Activated CD8-positive, alpha-beta memory T cell treated with anti-CD3 and anti-CD28 coated beads, Interleukin-2, amount 10 ng/mL, durations not matched to agents 7 days and 5 days (primary cell): ENCODE measurements around the gene LBX2. TPM values are rescaled to one million over a fixed set of nuclear protein-coding genes. Genes with fewer than 3 reads are reported as not detected.
"Not testable (repeated sequence)": the region's sequence is repeated elsewhere in the genome, so short reads cannot be mapped to it uniquely, and the experiment has no call there.

Experiments used
- ATAC-seq: fragments of 150-1000 bp; cut with Tn5 transposase; one replicate; pipeline ENCODE4 v1.10.0; 2021; ENCODE audit warnings: moderate library complexity
- CTCF ChIA-PET: fragments of 350-600 bp; sonication (Branson Sonifier 250); formaldehyde crosslinking; loops from one replicate; lab custom pipeline; 2021; ENCODE audit warnings: antibody characterized with exemption; lab: Charles Lee
- DNase-seq: peaks from one replicate; pipeline ENCODE4 v3.0.0-alpha.2; 2020
- H3K27ac Mint-ChIP-seq: one replicate; pipeline ENCODE4 v1.8.0; 2021; ENCODE audit warnings: mild to moderate bottlenecking, mixed read lengths
- H3K27me3 Mint-ChIP-seq: one replicate; pipeline ENCODE4 v1.8.0; 2021; ENCODE audit warnings: mixed read lengths
- H3K36me3 Mint-ChIP-seq: one replicate; pipeline ENCODE4 v1.8.0; 2021; ENCODE audit warnings: mild to moderate bottlenecking, mixed read lengths
- H3K4me1 Mint-ChIP-seq: one replicate; pipeline ENCODE4 v1.8.0; 2021; ENCODE audit warnings: mixed read lengths
- H3K4me3 Mint-ChIP-seq: one replicate; pipeline ENCODE4 v1.8.0; 2021; ENCODE audit warnings: mild to moderate bottlenecking, moderate library complexity, mixed read lengths
- H3K9me3 Mint-ChIP-seq: one replicate; pipeline ENCODE4 v1.8.0; 2022; ENCODE audit warnings: low read depth, mixed read lengths
- total RNA-seq, 2 experiments: library from RNA; stranded (reverse); gene quantifications; one replicate each; pipeline ENCODE4 v1.2.3, GENCODE V29; 2021

The LBX2 gene
- total RNA-seq, 2 experiments from 2014 or later, result 1.3 to 2.4 TPM

GRCh38 chr2:74482801-74483674 lies 16.4 kb downstream of the LBX2 start, which contains the start of the genes CCDC142 and TTC31:
CCDC142 (minus strand) TSS chr2:74482998; CDS start chr2:74482837, 161 bp downstream.
TTC31 (plus strand) TSS chr2:74483081; CDS start chr2:74483096, 15 bp downstream.
- Mint-ChIP-seq H3K4me3 (peak within 1 kb of the TSS; percentile 97), H3K36me3 (peaks cover 28% of the 10 kb centered on the region), H3K9me3 (no peaks in the 10 kb centered on the region), H3K4me1 (peaks cover 44% of the 10 kb centered on the region), H3K27me3 (no peaks in the 10 kb centered on the region), H3K27ac (peak within 1 kb of the TSS; percentile 100)
- ATAC-seq, result peak; percentile 95
- DNase-seq, result peak; percentile 97
- CTCF ChIA-PET, result interaction anchor here (0.6 to 5.2 kb wide), 33 partner anchors 9 to 233 kb away, joined by 3 to 79 read pairs (median 6); partner anchors contain the start of genes AUP1, DQX1, HTRA2 and INO80B

- peak; percentile 77 for DNase-seq
- peaks cover 48% of the 10 kb centered on the region for H3K4me1 Mint-ChIP-seq
- peak overlapping the region; percentile 97 for H3K4me3 Mint-ChIP-seq
- H3K27ac Mint-ChIP-seq, result peak overlapping the region; percentile 100
- no peaks in the 10 kb centered on the region for H3K27me3 Mint-ChIP-seq
- peak; percentile 52 for ATAC-seq
- H3K9me3 Mint-ChIP-seq, result no peaks in the 10 kb centered on the region
- peaks cover 33% of the 10 kb centered on the region for H3K36me3 Mint-ChIP-seq
- CTCF ChIA-PET, result interaction anchor here (0.8 to 5.2 kb wide), 28 partner anchors 9 to 232 kb away, joined by 3 to 79 read pairs (median 6); partner anchors contain the start of genes AUP1, DQX1, HTRA2 and INO80B
Observed at GRCh38 chr2:74481961-74482800, 17.2 kb downstream of the LBX2 start.

DNA sequence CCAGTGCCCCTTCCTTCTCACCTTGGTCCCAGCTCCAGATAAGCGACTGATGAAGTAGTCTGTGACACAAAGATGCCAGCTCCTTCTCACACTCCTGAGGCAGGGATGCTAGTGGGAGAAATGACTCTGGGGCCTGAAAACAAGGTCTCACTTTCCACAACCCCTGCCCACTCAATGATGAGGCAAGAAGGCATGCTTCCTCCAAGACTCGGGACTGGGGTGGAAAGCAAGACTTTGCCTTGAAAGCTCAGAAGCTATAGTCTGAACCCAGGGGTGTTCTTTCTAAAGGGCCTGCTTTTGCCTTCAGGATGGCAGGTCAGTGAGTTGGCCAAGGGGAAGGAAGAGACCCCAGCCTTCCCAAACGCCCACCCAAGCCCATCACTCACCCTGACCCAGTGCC lies 18.0 kb downstream of the LBX2 start:
- no peaks in the 10 kb centered on the region for H3K9me3 Mint-ChIP-seq
- peaks cover 31% of the 10 kb centered on the region for H3K36me3 Mint-ChIP-seq
- no peaks in the 10 kb centered on the region for H3K27me3 Mint-ChIP-seq
- H3K4me1 Mint-ChIP-seq, result peaks cover 45% of the 10 kb centered on the region
- no peak for ATAC-seq
- H3K27ac Mint-ChIP-seq, result peak overlapping the region; percentile 15
- CTCF ChIA-PET, result interaction anchor here (0.9 to 5.2 kb wide), 15 partner anchors 8 to 146 kb away, joined by 3 to 79 read pairs (median 19); partner anchors contain the start of genes AUP1, HTRA2, INO80B and MOGS
- no peak for DNase-seq
- H3K4me3 Mint-ChIP-seq, result peak overlapping the region; percentile 97

DNA sequence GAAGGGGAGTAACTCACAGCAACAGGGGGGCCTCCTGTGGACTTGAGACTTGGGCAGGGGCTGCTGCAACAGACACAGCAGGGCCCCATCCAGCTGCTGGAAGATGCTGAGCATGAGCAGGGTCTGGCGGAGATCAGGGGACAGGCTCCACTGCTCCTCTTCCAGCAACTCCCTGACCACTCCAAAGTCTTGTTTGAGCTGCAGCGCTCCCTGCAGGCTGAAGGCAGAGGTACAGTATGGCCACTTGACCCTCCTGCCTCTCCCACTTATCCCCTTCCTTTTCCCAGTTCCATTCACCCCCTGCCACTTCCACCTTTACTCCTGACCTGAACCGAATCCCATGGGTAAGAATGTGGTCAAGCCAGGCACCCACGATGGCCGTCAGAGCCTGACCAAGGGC lies 24.5 kb downstream of the LBX2 start:
- CTCF ChIA-PET, result interaction anchor here (0.9 to 5.5 kb wide), 7 partner anchors 8 to 225 kb away, joined by 3 to 58 read pairs (median 4); partner anchors contain the start of genes INO80B and WBP1
- Mint-ChIP-seq H3K27ac (no peak overlapping the region), H3K4me1 (peaks cover 39% of the 10 kb centered on the region), H3K36me3 (peaks cover 39% of the 10 kb centered on the region), H3K4me3 (no peak overlapping the region), H3K27me3 (no peaks in the 10 kb centered on the region), H3K9me3 (no peaks in the 10 kb centered on the region)
- no peak for DNase-seq
- no peak for ATAC-seq

- H3K4me3 Mint-ChIP-seq, result no peak overlapping the region
- CTCF ChIA-PET, result interaction anchor here (0.9 to 5.5 kb wide), 4 partner anchors 7 to 225 kb away, joined by 3 to 58 read pairs (median 12); partner anchors contain the start of genes CCDC142, INO80B, TTC31 and WBP1
- ATAC-seq, result no peak
- H3K27me3 Mint-ChIP-seq, result no peaks in the 10 kb centered on the region
- H3K27ac Mint-ChIP-seq, result no peak overlapping the region
- H3K36me3 Mint-ChIP-seq, result peaks cover 38% of the 10 kb centered on the region
- no peaks in the 10 kb centered on the region for H3K9me3 Mint-ChIP-seq
- DNase-seq, result no peak
- H3K4me1 Mint-ChIP-seq, result peaks cover 39% of the 10 kb centered on the region
Observed at GRCh38 chr2:74474481-74474880, 24.9 kb downstream of the LBX2 start.

DNA sequence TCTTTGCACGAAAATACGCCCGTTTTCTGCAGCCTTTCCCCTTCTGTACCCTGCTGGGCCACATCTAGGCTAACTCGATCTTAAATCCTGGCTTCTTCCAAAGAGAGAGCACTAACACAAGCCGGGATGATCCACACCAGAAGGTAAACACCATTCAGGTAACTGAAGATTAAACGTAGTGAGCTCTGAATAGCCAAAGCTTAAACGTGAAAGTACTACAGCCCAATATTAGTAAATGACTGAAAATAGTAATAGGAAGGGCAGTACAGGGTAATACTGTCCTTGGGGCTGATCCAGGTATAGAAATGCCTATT lies 26.5 kb downstream of the LBX2 start:
- ATAC-seq, result peak; percentile 0

GRCh38 chr2:74472086-74472944 lies 27.1 kb downstream of the LBX2 start, which contains the start of gene MRPL53:
MRPL53 (minus strand) TSS chr2:74472680; CDS start chr2:74472660, 20 bp downstream.
- H3K9me3 Mint-ChIP-seq, result no peaks in the 10 kb centered on the region
- peak within 1 kb of the TSS; percentile 94 for H3K4me3 Mint-ChIP-seq
- DNase-seq, result peak; percentile 97
- peak; percentile 93 for ATAC-seq
- CTCF ChIA-PET, result interaction anchor here (0.7 to 5.5 kb wide), 13 partner anchors 10 to 115 kb away, joined by 3 to 58 read pairs (median 4); partner anchors contain the start of genes C2orf81, CCDC142, INO80B and LBX2
- H3K27me3 Mint-ChIP-seq, result no peaks in the 10 kb centered on the region
- peaks cover 31% of the 10 kb centered on the region for H3K4me1 Mint-ChIP-seq
- peak within 1 kb of the TSS; percentile 95 for H3K27ac Mint-ChIP-seq
- H3K36me3 Mint-ChIP-seq, result peaks cover 31% of the 10 kb centered on the region

More for the DNA sequence above, 26.5 kb downstream of the LBX2 start:
- peaks cover 34% of the 10 kb centered on the region for H3K36me3 Mint-ChIP-seq
- CTCF ChIA-PET, result interaction anchor here (0.7 to 5.5 kb wide), 12 partner anchors 9 to 115 kb away, joined by 3 to 58 read pairs (median 4); partner anchors contain the start of genes C2orf81, CCDC142, INO80B and LBX2
- H3K4me3 Mint-ChIP-seq, result peak overlapping the region; percentile 94
- DNase-seq, result no peak
- H3K27ac Mint-ChIP-seq, result peak overlapping the region; percentile 95
- no peaks in the 10 kb centered on the region for H3K27me3 Mint-ChIP-seq
- peaks cover 35% of the 10 kb centered on the region for H3K4me1 Mint-ChIP-seq
- H3K9me3 Mint-ChIP-seq, result no peaks in the 10 kb centered on the region

DNA sequence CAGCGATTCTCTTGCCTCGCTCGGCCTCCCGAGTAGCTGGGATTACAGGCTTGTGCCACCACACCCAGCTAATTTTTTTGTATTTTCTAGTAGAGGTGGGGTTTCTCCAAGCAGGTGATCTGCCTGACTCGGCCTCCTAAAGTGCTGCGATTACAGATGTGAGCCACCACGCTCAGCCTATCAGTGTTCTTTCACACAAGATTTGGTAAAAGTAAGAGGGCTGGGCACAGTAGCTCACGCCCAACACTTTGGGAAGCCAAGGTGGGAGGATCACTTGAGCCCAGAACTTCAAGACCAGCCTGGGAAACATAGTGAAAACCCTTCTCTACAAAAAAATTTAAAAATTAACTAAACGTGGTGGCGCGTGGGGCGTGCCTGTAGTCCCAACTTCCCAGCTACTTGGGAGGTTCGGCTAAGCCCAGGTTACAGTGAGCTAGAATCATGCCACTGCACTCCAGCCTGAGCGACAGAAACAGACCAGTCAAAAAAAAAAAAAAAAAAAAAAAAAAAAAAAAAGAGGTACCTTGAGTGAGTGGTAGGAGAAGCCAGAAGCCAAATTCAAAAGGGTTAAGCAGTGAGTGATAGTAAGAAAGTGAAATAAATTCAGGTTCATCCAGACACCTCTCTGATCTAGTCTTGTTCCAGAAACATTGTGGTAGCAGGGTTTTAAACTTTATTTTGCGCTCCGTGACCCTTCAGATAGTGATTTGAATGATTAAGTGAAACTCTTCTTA lies 27.9 kb downstream of the LBX2 start:
- CTCF ChIA-PET, result interaction anchor here (0.8 to 5.5 kb wide), 5 partner anchors 9 to 50 kb away, joined by 3 to 58 read pairs (median 3); partner anchors contain the start of genes C2orf81, CCDC142, INO80B and TTC31
- peaks cover 31% of the 10 kb centered on the region for H3K4me1 Mint-ChIP-seq
- H3K27me3 Mint-ChIP-seq, result no peaks in the 10 kb centered on the region
- no peak for ATAC-seq
- H3K4me3 Mint-ChIP-seq, result peak overlapping the region; percentile 94
- H3K27ac Mint-ChIP-seq, result peak overlapping the region; percentile 95
- peaks cover 28% of the 10 kb centered on the region for H3K36me3 Mint-ChIP-seq
- no peaks in the 10 kb centered on the region for H3K9me3 Mint-ChIP-seq
- no peak for DNase-seq

DNA sequence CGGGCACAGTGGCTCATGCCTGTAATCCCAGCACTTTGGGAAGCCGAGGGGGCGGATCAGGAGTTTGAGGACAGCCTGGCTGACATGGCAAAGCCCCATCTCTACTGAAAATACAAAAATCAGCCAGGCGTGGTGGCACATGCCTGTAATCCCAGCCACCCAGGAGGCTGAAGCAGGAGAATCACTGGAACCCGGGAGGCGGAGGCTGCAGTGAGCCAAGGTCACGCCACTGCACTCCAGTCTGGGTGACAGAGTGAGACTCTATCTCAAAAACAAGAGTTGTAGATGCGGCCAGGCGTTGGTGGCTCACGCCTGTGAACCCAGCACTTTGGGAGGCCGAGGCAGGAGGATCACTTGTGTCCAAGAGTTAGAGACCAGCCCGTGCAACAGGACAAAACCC lies 28.7 kb downstream of the LBX2 start:
- CTCF ChIA-PET, result interaction anchor here (0.8 to 5.5 kb wide), 3 partner anchors 12 to 15 kb away, joined by 3 to 58 read pairs (median 10); partner anchors contain the start of genes CCDC142, INO80B, TTC31 and WBP1
- peak overlapping the region; percentile 55 for H3K4me3 Mint-ChIP-seq
- not testable (repeated sequence) for H3K27me3 Mint-ChIP-seq, DNase-seq, H3K9me3 Mint-ChIP-seq, ATAC-seq
- peaks cover 34% of the 10 kb centered on the region for H3K4me1 Mint-ChIP-seq
- peak overlapping the region; percentile 74 for H3K27ac Mint-ChIP-seq
- peaks cover 28% of the 10 kb centered on the region for H3K36me3 Mint-ChIP-seq

DNA sequence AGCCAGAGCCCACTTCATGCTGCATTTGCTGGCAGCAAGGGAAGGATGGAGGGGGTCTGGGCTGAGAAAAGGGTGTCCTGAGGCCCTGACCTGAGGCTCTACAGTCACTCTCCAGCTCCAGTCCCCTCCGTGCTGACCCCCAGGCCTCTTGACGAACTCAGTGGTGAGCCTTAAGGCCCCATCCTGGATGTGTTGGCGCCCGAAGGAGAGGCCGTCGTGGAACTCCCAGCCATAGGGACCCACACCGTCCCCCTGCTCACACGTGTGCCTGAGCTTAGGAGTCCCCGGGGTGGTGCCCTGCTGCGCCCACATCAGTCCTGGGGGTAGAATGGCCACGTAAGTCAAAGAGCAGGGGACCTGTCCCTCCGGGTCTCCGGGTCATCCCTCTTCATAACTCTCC lies 35.0 kb downstream of the LBX2 start:
- Mint-ChIP-seq H3K27ac (peak overlapping the region; percentile 76), H3K9me3 (no peaks in the 10 kb centered on the region), H3K4me3 (peak overlapping the region; percentile 97), H3K4me1 (peaks cover 26% of the 10 kb centered on the region), H3K36me3 (peaks cover 11% of the 10 kb centered on the region), H3K27me3 (no peaks in the 10 kb centered on the region)
- ATAC-seq, result peak; percentile 3
- CTCF ChIA-PET, result interaction anchor here (1.5 to 5.4 kb wide), 5 partner anchors 9 to 73 kb away, joined by 5 to 36 read pairs (median 5); partner anchors contain the start of genes CCDC142, INO80B and TTC31
- DNase-seq, result no peak

- Mint-ChIP-seq H3K9me3 (no peaks in the 10 kb centered on the region), H3K36me3 (peaks cover 13% of the 10 kb centered on the region), H3K4me3 (peak overlapping the region; percentile 38), H3K4me1 (peaks cover 33% of the 10 kb centered on the region), H3K27me3 (no peaks in the 10 kb centered on the region), H3K27ac (no peak overlapping the region)
- no peak for ATAC-seq
- DNase-seq, result no peak
- CTCF ChIA-PET, result interaction anchor here (0.7 to 3.8 kb wide), 2 partner anchors 10 to 19 kb away, joined by 3 to 19 read pairs; partner anchors contain the start of genes CCDC142, MRPL53 and TTC31
Observed at GRCh38 chr2:74462786-74463105, 36.7 kb downstream of the LBX2 start.
